Ovary (tissue), 3 donors: ENCODE data around the gene SPATA31E1.
"Not testable (repeated sequence)": the region's sequence is repeated elsewhere in the genome, so short reads cannot be mapped to it uniquely, and the experiment has no call there.

Source experiments
- EP300 ChIP-seq: sonication (generic); formaldehyde crosslinking; IDR thresholded peaks from one replicate; pipeline ENCODE4 v1.6.1; 2017; ENCODE audit warnings: antibody characterized with exemption
- POLR2A ChIP-seq: fragments of 450-650 bp; IDR thresholded peaks from one replicate; pipeline ENCODE4 v1.6.1; 2017; ENCODE audit warnings: antibody characterized with exemption, mild to moderate bottlenecking, moderate library complexity
- TF ChIP-seq, protein P1 (sequence below), 3 donors: fragments of 450-650 bp in 2 of 3; fragments of 200-600 bp in 1 of 3; IDR thresholded peaks; one replicate each; pipeline versions ENCODE4 v1.5.1 to v1.8.0; 2016 to 2022; ENCODE audit warnings: antibody characterized with exemption in 3 of 3, mild to moderate bottlenecking in 1 of 3
- donor health status: DM: no; HTN: no; CAD: no.

DNA sequence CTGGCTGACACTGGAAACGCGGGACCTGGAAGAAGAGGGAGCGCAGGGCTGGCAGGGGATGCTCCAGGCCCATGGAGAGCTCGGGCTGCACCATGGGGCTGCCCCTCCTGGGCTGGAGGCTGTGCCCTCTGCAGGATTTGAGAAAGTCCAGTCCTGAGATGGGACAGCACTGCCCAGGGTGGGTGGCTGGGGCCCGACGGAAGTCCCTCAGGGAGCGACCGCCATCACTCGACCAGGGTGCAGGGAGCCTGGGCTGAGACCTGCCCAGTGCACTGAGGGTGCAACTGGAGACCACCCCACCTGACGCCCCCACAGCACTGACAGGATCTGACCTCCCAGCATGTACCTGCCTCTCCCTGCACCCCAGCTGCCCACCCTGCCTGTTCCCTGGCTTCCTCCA is 42.2 kb downstream of the SPATA31E1 start:
- TF ChIP-seq, protein P1, sequence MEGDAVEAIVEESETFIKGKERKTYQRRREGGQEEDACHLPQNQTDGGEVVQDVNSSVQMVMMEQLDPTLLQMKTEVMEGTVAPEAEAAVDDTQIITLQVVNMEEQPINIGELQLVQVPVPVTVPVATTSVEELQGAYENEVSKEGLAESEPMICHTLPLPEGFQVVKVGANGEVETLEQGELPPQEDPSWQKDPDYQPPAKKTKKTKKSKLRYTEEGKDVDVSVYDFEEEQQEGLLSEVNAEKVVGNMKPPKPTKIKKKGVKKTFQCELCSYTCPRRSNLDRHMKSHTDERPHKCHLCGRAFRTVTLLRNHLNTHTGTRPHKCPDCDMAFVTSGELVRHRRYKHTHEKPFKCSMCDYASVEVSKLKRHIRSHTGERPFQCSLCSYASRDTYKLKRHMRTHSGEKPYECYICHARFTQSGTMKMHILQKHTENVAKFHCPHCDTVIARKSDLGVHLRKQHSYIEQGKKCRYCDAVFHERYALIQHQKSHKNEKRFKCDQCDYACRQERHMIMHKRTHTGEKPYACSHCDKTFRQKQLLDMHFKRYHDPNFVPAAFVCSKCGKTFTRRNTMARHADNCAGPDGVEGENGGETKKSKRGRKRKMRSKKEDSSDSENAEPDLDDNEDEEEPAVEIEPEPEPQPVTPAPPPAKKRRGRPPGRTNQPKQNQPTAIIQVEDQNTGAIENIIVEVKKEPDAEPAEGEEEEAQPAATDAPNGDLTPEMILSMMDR (IDR thresholded peaks at IDR 0.05), result not testable (repeated sequence)
- TF ChIP-seq POLR2A, EP300: not testable (repeated sequence)
